Measurements from ENCODE around the gene DTL.

The DTL gene

DNA sequence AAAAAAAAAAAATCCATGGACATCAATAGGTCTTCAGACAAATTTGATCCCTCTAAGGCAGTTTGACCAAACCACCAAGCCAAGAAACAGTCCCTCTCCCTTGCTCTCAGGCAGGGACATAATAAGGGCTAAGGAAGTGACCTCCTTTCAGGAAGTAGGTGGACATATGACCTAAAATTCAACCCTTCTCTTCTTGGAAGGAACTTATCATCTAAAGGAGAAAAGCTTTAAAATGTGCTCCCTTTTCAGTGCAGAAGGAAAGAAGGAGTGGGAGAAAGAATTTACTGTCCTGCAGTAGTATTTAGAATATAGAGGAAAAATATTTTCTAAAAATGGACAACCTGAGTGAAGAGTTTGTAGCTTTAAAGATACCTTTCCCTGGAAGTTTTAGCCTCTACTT is 118.1 kb downstream of the DTL start:
- TF ChIP-seq POLR2A (IDR thresholded peaks at IDR 0.05; ENCODE audit: low read depth, low read length), result no peak
- no peak for TF ChIP-seq POU2F2 (IDR thresholded peaks at IDR 0.05; ENCODE audit: low read depth, low read length)
- TF ChIP-seq SPI1 (IDR thresholded peaks at IDR 0.05; ENCODE audit: low read depth, low read length), result no peak
- no peak for TF ChIP-seq TAF1 (IDR thresholded peaks at IDR 0.05; ENCODE audit: low read depth, low read length)
- no peak for TF ChIP-seq PAX5 (IDR thresholded peaks at IDR 0.05; ENCODE audit: insufficient read depth, low read length, severe bottlenecking)
- no peak for TF ChIP-seq POLR2AphosphoS5 (IDR thresholded peaks at IDR 0.05; ENCODE audit: low read depth, low read length)
- FAIRE-seq, result no peak
- DNase-seq (ENCODE audit: insufficient read length, low spot score), result no peak

All from GM12891 (cell line).